Sigmoid colon (tissue), 7 donors: ENCODE results near the gene GTPBP4. TPM values are rescaled to one million over a fixed set of nuclear protein-coding genes. Genes with fewer than 3 reads are reported as not detected.

Experiments used
- DNase-seq: peaks from one replicate; pipeline ENCODE4 v3.0.0-alpha.2; 2019
- H3K27ac ChIP-seq, 4 donors: fragments of 200-600 bp; sonication (generic); one replicate each; pipeline ENCODE4 v1.5.1; 2016 to 2019; ENCODE audit warnings: mild to moderate bottlenecking in 1 of 4
- H3K27me3 ChIP-seq, 3 donors: fragments of 200-600 bp; sonication (generic); one replicate each; pipeline ENCODE4 v1.5.1; 2019; ENCODE audit warnings: mild to moderate bottlenecking in 1 of 3
- H3K36me3 ChIP-seq, 4 donors: fragments of 200-600 bp; sonication (generic); one replicate each; pipeline ENCODE4 v1.5.1; 2016 to 2019
- H3K4me1 ChIP-seq, 4 donors: fragments of 200-600 bp; sonication (generic); one replicate each; pipeline ENCODE4 v1.5.1; 2017 to 2019
- H3K4me3 ChIP-seq, 4 donors: fragments of 200-600 bp; sonication (generic); one replicate each; pipeline ENCODE4 v1.5.1; 2017 to 2019; ENCODE audit warnings: mild to moderate bottlenecking in 2 of 4, moderate library complexity in 1 of 4
- H3K9me3 ChIP-seq, 4 donors: fragments of 200-600 bp in 3 of 4; sonication (generic) in 3 of 4; one replicate each; pipeline versions ENCODE4 v1.5.1 to v1.6.1; 2013 to 2019
- CTCF ChIP-seq, 4 experiments: fragments of 450-650 bp in 3 of 4; fragments of 200-600 bp in 1 of 4; IDR thresholded peaks; one replicate each; pipeline ENCODE4 v1.5.1; 2016 to 2019; ENCODE audit warnings: antibody characterized with exemption in 4 of 4, mild to moderate bottlenecking in 3 of 4, moderate library complexity in 2 of 4
- EP300 ChIP-seq, 4 donors: sonication (generic); formaldehyde crosslinking; IDR thresholded peaks; one replicate each; pipeline ENCODE4 v1.6.1; 2017; ENCODE audit warnings: antibody characterized with exemption in 4 of 4
- POLR2A ChIP-seq, 2 donors: fragments of 450-650 bp; IDR thresholded peaks; one replicate each; pipeline ENCODE4 v1.6.1; 2016; ENCODE audit warnings: antibody characterized with exemption in 2 of 2, mild to moderate bottlenecking in 2 of 2, moderate library complexity in 2 of 2
- POLR2AphosphoS5 ChIP-seq, 4 donors: sonication (generic); formaldehyde crosslinking; IDR thresholded peaks; one replicate each; pipeline ENCODE4 v1.6.1; 2017; ENCODE audit warnings: antibody characterized with exemption in 4 of 4
- WGBS, 2 donors: extraction: QIAGEN DNeasy Blood & Tissue Kit; methylation state at CpG; one replicate each; pipeline ENCODE4 v1.1.7; 2013; 5-methylcytosine and 5-hydroxymethylcytosine counted together
- intact Hi-C: fragments of 100-400 bp; cut with DNase I; formaldehyde crosslinking; loops from one replicate; pipeline ENCODE4 v1.15.1; 2023
- polyA plus RNA-seq, 3 donors: library from polyadenylated mRNA; stranded (reverse); fragments of 200-250 nt; gene quantifications; one replicate each; pipeline ENCODE4 v1.2.3, GENCODE V29; 2013
- total RNA-seq, 4 donors: library from RNA; depleted of rRNA; stranded (reverse); fragments of >200 nt; gene quantifications; one replicate each; pipeline ENCODE4 v1.1.0, GENCODE V29; 2016
- donor health status: healthy with polysubstance abuse.
- donor health status: Bipolar disorder and iron deficiency.
- donor health status: healthy.

GTPBP4 gene
- total and polyA plus RNA-seq, 7 donors: 8.1 to 38.7 (median 16.8) TPM

GRCh38 chr10:974785-975074 is 13.5 kb upstream of the GTPBP4 start:
- peaks cover 0 to 9% (median 4%) of the 10 kb centered on the region in 4 donors for H3K4me1 ChIP-seq
- H3K9me3 ChIP-seq: peaks cover 0 to 8% (median 5%) of the 10 kb centered on the region in 4 donors
- TF ChIP-seq CTCF (IDR thresholded peaks at IDR 0.05) (no peak), POLR2AphosphoS5 (IDR thresholded peaks at IDR 0.05) (no peak), EP300 (IDR thresholded peaks at IDR 0.05) (no peak), POLR2A (IDR thresholded peaks at IDR 0.05) (no peak)
- 89 to 97% methylated on average over 5 of the region's 5 CpGs for WGBS, 2 donors
- no peaks in the 10 kb centered on the region for H3K36me3 ChIP-seq
- no peak for DNase-seq
- no peaks in the 10 kb centered on the region for H3K27me3 ChIP-seq
- intact Hi-C loops: no loop called here
- no peak overlapping the region for H3K27ac ChIP-seq
- H3K4me3 ChIP-seq: no peak overlapping the region

GRCh38 chr10:976316-976715 is 11.9 kb upstream of the GTPBP4 start:
- TF ChIP-seq CTCF (IDR thresholded peaks at IDR 0.05) (no peak), POLR2AphosphoS5 (IDR thresholded peaks at IDR 0.05) (no peak)
- DNase-seq: no peak
- Histone ChIP-seq H3K4me3 (no peak overlapping the region), H3K4me1 (no peaks in the 10 kb centered on the region), H3K9me3 (peaks cover 0 to 14% (median 5%) of the 10 kb centered on the region in 4 donors), H3K36me3 (no peaks in the 10 kb centered on the region), H3K27me3 (no peaks in the 10 kb centered on the region), H3K27ac (no peak overlapping the region)
- 94 to 96% methylated on average over 22 of the region's 22 CpGs for WGBS, 2 donors
- intact Hi-C loops: no loop called here

GRCh38 chr10:978826-979421 is 9.3 kb upstream of the GTPBP4 start:
- no peak for TF ChIP-seq CTCF (IDR thresholded peaks at IDR 0.05)
- TF ChIP-seq POLR2A (IDR thresholded peaks at IDR 0.05): no peak
- TF ChIP-seq EP300 (IDR thresholded peaks at IDR 0.05): no peak
- no peak for TF ChIP-seq POLR2AphosphoS5 (IDR thresholded peaks at IDR 0.05)
- intact Hi-C loops: no loop called here
- H3K27me3 ChIP-seq: no peaks in the 10 kb centered on the region
- DNase-seq: no peak
- WGBS, 2 donors: 91 to 93% methylated on average over 2 of the region's 2 CpGs
- H3K4me1 ChIP-seq: no peaks in the 10 kb centered on the region
- no peak overlapping the region for H3K4me3 ChIP-seq
- no peaks in the 10 kb centered on the region for H3K36me3 ChIP-seq
- H3K9me3 ChIP-seq: peaks cover 0 to 14% (median 5%) of the 10 kb centered on the region in 4 donors
- H3K27ac ChIP-seq: no peak overlapping the region

GRCh38 chr10:980468-981093 is 7.7 kb upstream of the GTPBP4 start:
- Histone ChIP-seq H3K9me3 (peaks cover 0 to 14% (median 5%) of the 10 kb centered on the region in 4 donors), H3K36me3 (no peaks in the 10 kb centered on the region), H3K4me3 (no peak overlapping the region), H3K27me3 (no peaks in the 10 kb centered on the region), H3K27ac (no peak overlapping the region), H3K4me1 (no peaks in the 10 kb centered on the region)
- WGBS, 2 donors: 96 to 98% methylated on average over 5 of the region's 5 CpGs
- intact Hi-C loops: no loop called here
- DNase-seq: no peak
- no peak for TF ChIP-seq POLR2A (IDR thresholded peaks at IDR 0.05)
- TF ChIP-seq CTCF (IDR thresholded peaks at IDR 0.05): no peak
- TF ChIP-seq EP300 (IDR thresholded peaks at IDR 0.05): no peak
- TF ChIP-seq POLR2AphosphoS5 (IDR thresholded peaks at IDR 0.05): no peak

GRCh38 chr10:983401-983800 is 4.8 kb upstream of the GTPBP4 start:
- intact Hi-C loops: no loop called here
- Histone ChIP-seq H3K27me3 (no peaks in the 10 kb centered on the region), H3K27ac (no peak overlapping the region), H3K9me3 (peaks cover 0 to 14% (median 5%) of the 10 kb centered on the region in 4 donors), H3K4me3 (no peak overlapping the region), H3K4me1 (peaks cover 0 to 13% (median 9%) of the 10 kb centered on the region in 4 donors), H3K36me3 (no peaks in the 10 kb centered on the region)
- no peak for TF ChIP-seq EP300 (IDR thresholded peaks at IDR 0.05)
- TF ChIP-seq POLR2A (IDR thresholded peaks at IDR 0.05): no peak
- no peak for TF ChIP-seq CTCF (IDR thresholded peaks at IDR 0.05)
- TF ChIP-seq POLR2AphosphoS5 (IDR thresholded peaks at IDR 0.05): no peak
- no peak for DNase-seq
- 93 to 97% methylated on average over 6 of the region's 6 CpGs for WGBS, 2 donors
